NOMO-1 treated with dmso at 0.1 percent for 144 hours (cell line): ENCODE measurements around the gene SEMA3E.
"Not testable (repeated sequence)": the region's sequence is repeated elsewhere in the genome, so short reads cannot be mapped to it uniquely, and the experiment has no call there.

Experiments used
- DNase-seq: peaks from one replicate; lab custom pipeline; 2025; ENCODE audit not compliant: unreplicated experiment; lab: John Stamatoyannopoulos, UW

Gene SEMA3E

DNA sequence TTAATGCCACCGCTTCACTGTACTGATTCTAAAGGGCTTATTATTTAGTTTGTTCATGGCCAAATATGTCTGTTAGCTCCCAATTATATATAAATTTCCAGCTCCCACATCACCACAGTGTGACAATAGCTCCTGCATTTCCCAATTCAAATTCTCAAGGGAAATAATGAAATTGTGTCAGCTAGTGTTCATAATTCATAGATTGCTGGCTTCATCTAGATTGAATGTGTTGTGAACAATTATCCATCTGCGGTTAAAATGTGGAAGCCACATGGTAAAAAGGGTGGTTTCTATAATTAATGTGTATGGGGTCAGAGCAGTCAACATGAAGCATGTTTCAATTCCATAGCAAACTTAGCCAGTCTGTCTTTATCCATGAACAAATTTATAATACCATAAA, 154.3 kb downstream of the SEMA3E start:
- no peak for DNase-seq

DNA sequence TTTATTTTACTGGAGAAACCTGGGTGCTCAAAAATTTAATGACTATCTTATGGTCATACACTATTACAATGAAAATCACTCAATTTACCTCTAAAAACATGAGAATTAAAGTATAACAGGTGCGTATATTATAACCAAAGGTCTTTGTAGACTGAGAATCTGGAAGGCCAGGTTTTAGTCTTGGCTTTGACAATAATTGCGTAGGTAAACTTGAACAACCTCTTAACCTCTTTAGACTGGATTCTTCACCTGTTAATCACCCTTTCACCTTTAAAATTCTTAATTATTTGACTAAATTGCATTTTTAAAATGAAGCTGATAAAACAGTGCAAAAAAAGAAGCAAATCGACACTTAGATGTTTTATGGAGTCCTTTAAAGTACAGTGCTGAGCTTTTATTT, 156.1 kb downstream of the SEMA3E start:
- DNase-seq = no peak

GRCh38 chr7:83487801-83488200, 161.1 kb downstream of the SEMA3E start:
- no peak for DNase-seq

- no peak for DNase-seq
These were observed 162.0 kb downstream of the SEMA3E start for GRCh38 chr7:83486957-83487356.

- no peak for DNase-seq
These were observed 162.4 kb downstream of the SEMA3E start for GRCh38 chr7:83486536-83486935.

- DNase-seq = no peak
These were observed 164.1 kb downstream of the SEMA3E start for GRCh38 chr7:83484826-83485225.

- DNase-seq = no peak
These were observed 164.7 kb downstream of the SEMA3E start for GRCh38 chr7:83484266-83484665.

GRCh38 chr7:83478616-83479015, 170.3 kb downstream of the SEMA3E start:
- no peak for DNase-seq

- no peak for DNase-seq
These were observed 172.4 kb downstream of the SEMA3E start for GRCh38 chr7:83476511-83477050.

DNA sequence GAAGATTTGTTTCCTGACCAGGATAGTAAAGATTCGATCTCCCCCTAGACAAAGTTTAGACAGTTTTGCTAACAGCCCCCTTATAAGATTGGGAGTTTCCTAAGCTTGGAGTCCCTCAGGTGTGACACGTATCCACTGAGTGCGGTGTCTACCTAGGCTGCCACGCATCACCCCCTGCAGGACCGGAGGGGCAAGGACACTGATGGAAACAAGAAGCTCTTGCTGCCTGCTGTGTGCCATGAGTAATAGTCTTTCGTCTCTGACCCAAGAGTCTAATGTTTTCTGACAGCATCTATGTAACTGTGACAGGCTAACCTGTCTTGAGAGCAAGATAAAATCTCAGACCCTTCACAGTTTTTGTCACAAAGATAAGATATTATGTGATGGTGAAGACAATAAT, 173.5 kb downstream of the SEMA3E start:
- no peak for DNase-seq

DNA sequence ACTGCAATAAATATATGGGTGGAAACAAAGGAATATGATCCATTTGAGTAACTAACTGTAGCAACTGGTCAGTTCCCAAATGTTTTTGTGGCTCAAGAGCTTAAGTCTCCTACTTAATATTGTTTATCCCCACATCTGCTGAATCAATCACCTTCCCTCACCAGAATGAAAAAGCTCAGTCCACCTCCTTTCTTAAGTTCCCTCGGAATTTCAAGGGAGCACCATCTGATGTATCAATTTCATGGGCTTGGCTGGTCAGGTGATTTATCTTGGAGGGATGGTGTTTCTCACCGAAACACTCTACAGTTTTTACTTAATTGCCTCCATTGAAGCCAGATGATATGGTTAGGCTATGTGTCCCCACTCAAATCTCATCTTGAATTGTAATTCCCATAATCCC, 176.6 kb downstream of the SEMA3E start:
- no peak for DNase-seq

DNA sequence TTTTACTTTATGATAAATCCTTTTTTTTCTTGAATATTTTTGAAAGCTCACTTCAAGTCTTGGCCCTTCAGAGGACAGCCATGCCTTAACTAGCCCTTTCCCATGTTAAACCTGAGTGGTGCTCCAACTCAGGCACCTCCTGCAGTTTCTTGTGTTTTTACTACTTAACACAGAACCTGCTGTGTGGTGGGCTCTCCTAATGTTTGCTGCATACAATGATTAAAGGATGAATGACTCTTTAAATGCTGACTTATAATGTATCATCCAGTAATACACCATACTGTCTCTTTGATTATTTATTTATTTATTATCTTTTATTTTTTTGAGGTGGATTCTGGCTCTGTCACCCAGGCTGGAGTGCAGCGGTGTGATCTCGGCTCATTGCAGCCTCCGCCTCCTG, 179.4 kb downstream of the SEMA3E start:
- DNase-seq = no peak

DNA sequence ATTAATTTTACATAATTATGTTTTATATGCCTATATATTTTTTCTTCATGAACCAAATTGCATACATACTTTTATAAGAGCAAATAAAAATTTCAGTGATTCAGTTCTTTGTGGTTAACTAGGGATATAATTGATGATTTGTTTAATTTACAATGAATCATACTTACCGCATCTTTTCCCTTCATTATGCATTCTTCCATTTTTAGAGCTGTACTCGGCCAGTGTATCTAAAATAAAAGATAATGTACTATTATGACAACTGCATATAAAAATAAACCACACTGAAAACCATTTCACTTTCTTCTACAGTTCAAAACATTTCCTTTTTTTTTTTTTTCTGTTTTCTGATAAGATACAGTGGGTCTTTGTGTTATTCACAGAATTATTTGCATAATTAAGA, 179.9 kb downstream of the SEMA3E start:
- no peak for DNase-seq

DNA sequence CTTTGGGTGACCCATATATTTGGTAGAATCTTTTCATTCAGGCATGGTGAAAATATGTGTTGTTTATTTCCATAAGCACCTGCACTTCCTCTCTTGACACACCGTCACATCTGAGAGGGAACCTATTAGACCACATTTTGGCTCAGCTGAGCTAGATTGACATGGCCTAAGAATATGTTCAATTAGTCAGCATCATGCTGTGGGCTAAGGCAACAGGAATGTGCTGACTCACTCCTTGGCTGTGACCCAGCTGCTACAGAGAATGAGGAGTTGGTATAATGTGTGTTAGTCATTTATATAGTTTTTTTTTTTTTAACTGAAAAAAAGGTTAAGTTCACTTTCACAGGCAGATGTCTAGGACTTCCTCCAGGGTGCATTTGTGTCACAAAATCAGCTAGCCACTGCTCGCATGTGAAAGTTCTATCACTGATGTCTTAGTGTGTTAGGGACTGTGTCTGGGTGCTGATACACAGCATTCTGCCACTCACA, 180.6 kb downstream of the SEMA3E start:
- peak; percentile 76 for DNase-seq

DNA sequence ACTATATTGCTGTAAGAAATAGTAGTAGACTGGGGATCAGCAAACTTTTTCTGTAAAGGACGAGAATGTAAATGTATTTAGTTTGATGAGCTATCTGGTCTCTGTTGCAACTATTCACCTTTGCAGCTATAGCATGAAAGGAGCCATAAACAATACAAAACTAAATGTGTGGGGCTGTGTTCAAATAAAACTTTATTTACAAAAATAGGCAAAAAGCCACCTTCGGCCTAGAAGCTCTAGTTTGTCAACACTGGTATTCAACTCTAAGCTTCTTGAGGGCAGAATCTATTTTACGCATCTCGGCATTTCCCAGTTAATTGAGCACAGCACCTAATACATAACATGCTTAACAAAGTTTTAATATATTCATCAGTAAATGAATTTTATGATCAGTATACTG, 181.4 kb downstream of the SEMA3E start:
- no peak for DNase-seq

- DNase-seq = no peak
These were observed 182.0 kb downstream of the SEMA3E start for GRCh38 chr7:83466956-83467355.

GRCh38 chr7:83466187-83466923, 182.6 kb downstream of the SEMA3E start:
- DNase-seq = no peak

DNA sequence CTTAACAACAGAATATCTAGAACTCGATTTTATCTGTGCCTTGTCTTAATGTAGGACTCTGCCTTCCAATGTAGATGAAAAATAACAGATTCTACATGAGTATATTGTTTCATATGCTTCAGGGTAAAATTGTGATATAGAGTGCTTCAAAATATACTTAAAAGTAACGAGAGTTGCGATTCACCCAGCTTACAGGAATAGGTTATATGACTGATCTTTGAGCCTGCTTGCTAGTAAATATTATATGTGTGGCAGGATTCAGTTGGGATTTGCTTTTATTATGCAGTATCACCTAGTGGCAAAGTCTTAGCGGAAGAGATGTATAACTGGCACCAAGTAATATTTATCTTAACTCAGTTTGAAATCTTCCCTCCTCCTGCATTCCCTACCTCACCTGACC, 183.3 kb downstream of the SEMA3E start:
- DNase-seq = no peak

- DNase-seq = not testable (repeated sequence)
These were observed 187.1 kb downstream of the SEMA3E start for GRCh38 chr7:83461820-83462219.

- DNase-seq = not testable (repeated sequence)
These were observed 188.8 kb downstream of the SEMA3E start for GRCh38 chr7:83459930-83460653.

DNA sequence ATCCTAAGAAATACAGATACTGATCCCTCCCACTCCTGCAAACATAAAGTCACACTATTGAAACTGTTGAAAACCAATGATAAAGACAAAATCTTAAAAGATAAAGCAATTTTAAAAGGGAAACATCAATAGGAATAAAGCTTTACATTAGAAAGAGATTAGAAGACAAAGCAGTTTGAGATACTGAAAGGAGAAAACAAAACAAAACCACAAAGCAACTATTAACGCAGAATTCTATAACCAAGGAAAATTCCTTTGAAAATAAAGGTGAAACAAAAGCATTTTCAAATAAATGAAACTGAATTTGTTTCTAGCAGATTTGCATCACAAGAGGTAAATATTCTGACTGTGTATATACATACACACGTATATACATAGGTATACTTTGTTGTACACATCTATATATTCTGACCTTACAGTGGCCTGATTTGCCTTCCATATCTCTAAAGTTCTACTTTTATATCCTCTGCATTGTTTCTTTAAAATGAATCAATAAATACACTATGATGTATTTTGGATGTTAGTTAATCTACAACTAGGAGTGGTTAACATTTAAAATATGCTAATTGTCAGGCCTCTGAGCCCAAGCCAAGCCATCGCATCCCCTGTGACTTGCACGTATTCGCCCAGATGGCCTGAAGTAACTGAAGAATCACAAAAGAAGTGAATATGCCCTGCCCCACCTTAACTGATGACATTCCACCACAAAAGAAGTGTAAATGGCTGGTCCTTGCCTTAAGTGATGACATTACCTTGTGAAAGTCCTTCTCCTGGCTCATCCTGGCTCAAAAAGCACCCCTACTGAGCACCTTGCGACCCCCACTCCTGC, 189.6 kb downstream of the SEMA3E start:
- DNase-seq = not testable (repeated sequence)
